ENCODE results near the gene OTOP2.
A peak's percentile ranks its signal among the peaks of the same experiment; 100 is the strongest.

Gene OTOP2

GRCh38 chr17:74961657-74962350 is 37.7 kb downstream of the OTOP2 start:
- no peak overlapping the region for H2AFZ ChIP-seq (ENCODE audit: low read depth, low read length)
- H3K27ac ChIP-seq (ENCODE audit: low read length) = no peak overlapping the region
- peaks cover 3% of the 10 kb centered on the region; the same call in 1 of the 2 replicates for H3K4me1 ChIP-seq (ENCODE audit: insufficient read depth, low read length)
- TF ChIP-seq EZH2 (IDR thresholded peaks at IDR 0.05; ENCODE audit: borderline replicate concordance, low read depth, low read length, severe bottlenecking) (no peak), CTCF (IDR thresholded peaks at IDR 0.05; ENCODE audit: borderline replicate concordance, extremely low read depth, low read length, poor library complexity, severe bottlenecking) (peak; percentile 83)
- H3K79me2 ChIP-seq (ENCODE audit: insufficient read depth, low read length) = no peaks in the 10 kb centered on the region
- no peaks in the 10 kb centered on the region for H3K9me3 ChIP-seq (ENCODE audit: insufficient read depth, low read length, severe bottlenecking)
- H4K20me1 ChIP-seq (ENCODE audit: insufficient read depth, low read length) = no peaks in the 10 kb centered on the region
- H3K4me2 ChIP-seq (ENCODE audit: insufficient read depth, low read length) = no peak overlapping the region
- ATAC-seq (ENCODE audit: insufficient read depth, low read depth) (peak; percentile 86), DNase-seq (peak; percentile 84)
- H3K36me3 ChIP-seq (ENCODE audit: insufficient read depth, low read length) = no peaks in the 10 kb centered on the region
- H3K27me3 ChIP-seq (ENCODE audit: insufficient read depth, low read length, poor library complexity) = peaks cover 4% of the 10 kb centered on the region
- no peak overlapping the region for H3K9ac ChIP-seq (ENCODE audit: low read depth, low read length)
- no peak overlapping the region for H3K4me3 ChIP-seq (ENCODE audit: low read depth in 1 of 2, low read length in 2 of 2)

GRCh38 chr17:74962622-74963394 is 38.7 kb downstream of the OTOP2 start:
- no peak overlapping the region for H3K4me2 ChIP-seq (ENCODE audit: insufficient read depth, low read length)
- no peak overlapping the region for H3K4me3 ChIP-seq (ENCODE audit: low read depth in 1 of 2, low read length in 2 of 2)
- H4K20me1 ChIP-seq (ENCODE audit: insufficient read depth, low read length) = no peaks in the 10 kb centered on the region
- no peak overlapping the region for H2AFZ ChIP-seq (ENCODE audit: low read depth, low read length)
- ATAC-seq (ENCODE audit: insufficient read depth, low read depth) (no peak), DNase-seq (no peak)
- H3K36me3 ChIP-seq (ENCODE audit: insufficient read depth, low read length) = no peaks in the 10 kb centered on the region
- H3K4me1 ChIP-seq (ENCODE audit: insufficient read depth, low read length) = peaks cover 3% of the 10 kb centered on the region; the same call in 1 of the 2 replicates
- no peaks in the 10 kb centered on the region for H3K79me2 ChIP-seq (ENCODE audit: insufficient read depth, low read length)
- H3K27ac ChIP-seq (ENCODE audit: low read length) = no peak overlapping the region
- TF ChIP-seq CTCF (IDR thresholded peaks at IDR 0.05; ENCODE audit: borderline replicate concordance, extremely low read depth, low read length, poor library complexity, severe bottlenecking) (no peak), EZH2 (IDR thresholded peaks at IDR 0.05; ENCODE audit: borderline replicate concordance, low read depth, low read length, severe bottlenecking) (no peak)
- H3K9me3 ChIP-seq (ENCODE audit: insufficient read depth, low read length, severe bottlenecking) = no peaks in the 10 kb centered on the region
- H3K27me3 ChIP-seq (ENCODE audit: insufficient read depth, low read length, poor library complexity) = peaks cover 4% of the 10 kb centered on the region
- H3K9ac ChIP-seq (ENCODE audit: low read depth, low read length) = no peak overlapping the region

GRCh38 chr17:74963656-74964055 is 39.6 kb downstream of the OTOP2 start:
- Histone ChIP-seq H3K4me1 (ENCODE audit: insufficient read depth, low read length) (peaks cover 3% of the 10 kb centered on the region; the same call in 1 of the 2 replicates), H4K20me1 (ENCODE audit: insufficient read depth, low read length) (no peaks in the 10 kb centered on the region), H2AFZ (ENCODE audit: low read depth, low read length) (no peak overlapping the region), H3K27me3 (ENCODE audit: insufficient read depth, low read length, poor library complexity) (peaks cover 4% of the 10 kb centered on the region), H3K27ac (ENCODE audit: low read length) (no peak overlapping the region), H3K79me2 (ENCODE audit: insufficient read depth, low read length) (no peaks in the 10 kb centered on the region), H3K9ac (ENCODE audit: low read depth, low read length) (no peak overlapping the region), H3K36me3 (ENCODE audit: insufficient read depth, low read length) (no peaks in the 10 kb centered on the region), H3K4me2 (ENCODE audit: insufficient read depth, low read length) (no peak overlapping the region), H3K4me3 (ENCODE audit: low read depth in 1 of 2, low read length in 2 of 2) (no peak overlapping the region), H3K9me3 (ENCODE audit: insufficient read depth, low read length, severe bottlenecking) (no peaks in the 10 kb centered on the region)
- TF ChIP-seq CTCF (IDR thresholded peaks at IDR 0.05; ENCODE audit: borderline replicate concordance, extremely low read depth, low read length, poor library complexity, severe bottlenecking) (peak; percentile 38), EZH2 (IDR thresholded peaks at IDR 0.05; ENCODE audit: borderline replicate concordance, low read depth, low read length, severe bottlenecking) (no peak)
- DNase-seq (no peak), ATAC-seq (ENCODE audit: insufficient read depth, low read depth) (no peak)

Measured in DND-41 (cell line).